ENCODE data around the gene HSPA9. TPM values are rescaled to one million over a fixed set of nuclear protein-coding genes. Genes with fewer than 3 reads are reported as not detected.
"Not testable (repeated sequence)": the region's sequence is repeated elsewhere in the genome, so short reads cannot be mapped to it uniquely, and the experiment has no call there.

HSPA9 gene
- total RNA-seq, 1 donor from 2014 or later = 307 TPM

DNA sequence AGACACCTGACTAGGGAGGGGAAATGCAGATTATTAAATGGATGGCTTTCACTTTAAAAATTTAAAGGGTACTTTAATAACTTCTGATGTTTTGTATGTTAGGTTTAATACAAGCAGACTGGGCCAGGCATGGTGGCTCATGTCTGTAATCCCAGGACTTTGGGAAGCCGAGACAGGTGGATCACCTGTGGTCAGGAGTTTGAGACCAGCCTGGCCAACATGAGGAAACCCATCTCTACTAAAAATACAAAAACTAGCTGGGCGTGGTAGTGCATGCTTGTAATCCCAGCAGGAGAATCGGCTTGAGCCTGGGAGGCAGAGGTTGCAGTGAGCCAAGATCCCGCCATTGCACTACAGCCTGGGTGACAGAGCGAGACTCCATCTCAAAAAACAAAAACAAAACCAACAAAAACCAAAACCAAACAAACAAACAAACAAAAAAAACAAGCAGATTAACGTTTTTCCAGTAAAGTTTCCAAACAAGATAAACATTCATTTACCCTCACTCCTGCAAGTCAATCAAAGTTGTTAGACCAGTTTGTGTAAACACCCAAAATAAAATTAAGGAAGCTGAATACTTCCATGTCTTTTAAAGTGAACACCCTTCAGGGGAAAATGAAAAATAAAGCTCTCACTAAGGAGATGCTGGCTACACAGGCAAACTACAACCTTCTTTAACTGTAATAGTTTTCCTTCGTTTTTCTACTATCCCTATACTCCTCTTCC, 46.3 kb downstream of the HSPA9 start:
- DNase-seq = no peak

DNA sequence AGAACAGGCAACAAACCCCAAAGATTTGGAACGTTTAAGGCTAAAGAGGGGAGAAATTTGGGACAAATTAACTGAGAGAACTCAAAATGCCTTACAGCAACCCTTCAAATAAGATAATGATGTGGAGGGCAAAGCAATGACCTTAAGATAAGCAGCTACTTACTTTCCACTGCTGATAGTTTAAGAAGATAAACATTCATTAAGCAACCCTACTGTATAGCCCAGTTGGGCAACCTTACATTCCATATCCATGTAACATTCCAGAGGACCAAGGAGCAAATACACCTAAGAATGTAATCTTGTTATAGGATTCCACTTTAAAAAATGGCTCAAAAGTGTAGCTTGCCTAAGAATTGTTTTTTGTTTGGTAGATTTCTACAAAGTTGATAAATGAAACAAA, 47.0 kb downstream of the HSPA9 start:
- no peak for DNase-seq

DNA sequence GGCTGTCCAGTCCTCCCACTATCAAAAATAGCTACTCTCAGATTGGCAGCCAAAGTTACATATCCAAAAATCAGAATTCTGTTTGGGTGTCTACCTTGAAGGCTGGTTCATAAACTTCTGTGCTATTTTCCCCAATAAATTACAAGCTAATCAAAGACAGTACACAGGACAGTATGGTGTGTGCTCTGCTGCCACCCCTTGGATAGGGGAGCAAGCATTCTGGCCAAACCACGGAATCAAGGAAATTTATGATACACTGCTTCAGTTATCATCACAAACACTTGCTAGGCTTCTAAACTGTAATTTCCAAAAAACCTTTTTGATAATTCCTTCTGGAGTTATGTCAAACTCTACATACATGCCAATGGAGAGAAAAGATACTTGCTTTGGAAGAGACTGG, 48.0 kb downstream of the HSPA9 start:
- DNase-seq = no peak

DNA sequence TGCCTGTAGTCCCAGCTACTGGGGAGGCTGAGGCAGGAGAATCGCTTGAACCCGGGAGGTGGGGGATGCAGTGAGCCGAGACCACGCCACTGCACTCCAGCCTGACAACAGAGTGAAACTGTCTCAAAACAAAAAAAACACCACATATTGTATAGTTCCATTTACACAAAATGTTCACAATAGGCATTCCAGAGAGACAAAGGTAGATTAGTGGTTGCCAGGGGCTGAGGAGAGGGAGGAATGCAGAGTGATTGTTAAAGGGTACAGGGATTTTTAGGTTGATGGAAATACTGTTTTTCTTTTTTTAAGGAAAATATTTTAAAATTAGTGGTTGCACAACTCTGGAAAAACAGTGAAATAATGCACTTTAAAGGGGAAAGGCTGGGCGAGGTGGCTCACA, 51.8 kb downstream of the HSPA9 start:
- DNase-seq = no peak

DNA sequence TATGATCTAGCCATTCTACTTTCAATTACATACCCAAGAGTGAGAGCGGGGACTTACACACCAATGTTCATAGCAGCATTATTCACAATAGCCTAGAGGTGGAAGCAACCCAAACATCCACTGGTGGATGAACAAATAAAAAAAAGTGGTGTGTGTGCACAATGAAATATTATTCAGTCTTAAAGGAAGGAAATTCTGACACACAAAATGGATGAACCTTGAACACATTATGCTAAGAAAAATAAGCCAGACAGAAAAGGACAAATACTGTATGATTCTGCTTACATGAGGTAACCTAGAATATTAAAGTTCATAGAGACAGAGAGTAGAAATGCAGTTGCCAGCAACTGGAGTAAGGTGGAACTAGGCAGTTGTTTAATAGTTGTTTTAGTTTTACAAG, 54.2 kb downstream of the HSPA9 start:
- DNase-seq = no peak

DNA sequence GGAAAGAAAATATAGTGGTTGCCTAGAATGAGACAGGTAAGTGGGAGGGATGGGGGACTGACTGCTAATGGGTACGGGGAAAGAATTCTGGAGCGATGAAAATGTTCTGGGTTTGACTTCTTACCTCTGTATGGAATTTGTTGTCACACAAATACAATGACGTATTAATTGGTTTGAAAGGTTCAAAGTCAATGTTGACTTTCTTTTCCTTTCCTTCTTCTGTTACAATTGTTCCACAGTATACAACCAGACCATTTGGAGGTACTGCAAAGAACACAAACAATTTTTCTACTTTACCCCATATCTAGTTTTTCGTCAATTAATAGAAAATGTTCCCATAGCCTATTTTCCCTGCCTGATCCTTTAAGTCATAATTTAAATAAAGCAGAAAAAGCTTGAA, 57.8 kb downstream of the HSPA9 start:
- DNase-seq = no peak

DNA sequence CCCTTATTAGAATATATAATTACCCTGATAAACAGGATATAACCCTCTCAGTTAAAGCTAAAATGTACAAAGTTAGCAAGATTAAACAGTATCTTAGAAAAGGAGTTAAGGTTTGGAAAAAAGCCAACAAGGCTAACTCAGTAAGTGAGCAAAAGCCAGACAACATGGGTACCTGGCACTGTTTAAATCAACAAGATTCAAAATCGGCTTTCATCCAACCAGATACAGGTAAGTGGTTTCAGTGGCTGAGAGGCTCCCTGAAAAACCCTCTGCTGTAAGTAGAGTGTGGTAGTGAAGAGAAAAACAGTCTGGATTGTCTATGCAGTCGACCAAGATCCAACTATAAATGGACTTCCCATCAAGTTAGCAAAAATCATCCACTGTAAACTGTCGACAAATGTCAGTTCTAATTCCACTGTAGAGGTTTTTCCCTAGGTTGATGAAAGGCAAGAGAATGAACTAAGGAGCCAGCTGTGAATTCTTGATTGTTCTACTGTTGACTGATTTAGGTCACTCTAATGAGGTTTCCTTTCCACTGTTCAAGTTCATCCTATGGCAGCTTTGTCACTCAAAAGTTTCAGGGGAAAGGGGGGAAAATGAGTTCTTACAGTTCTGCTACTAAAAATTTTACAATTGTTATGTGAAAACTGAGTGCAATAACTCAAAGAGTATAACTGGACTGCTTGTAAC, 59.5 kb downstream of the HSPA9 start:
- DNase-seq = no peak

DNA sequence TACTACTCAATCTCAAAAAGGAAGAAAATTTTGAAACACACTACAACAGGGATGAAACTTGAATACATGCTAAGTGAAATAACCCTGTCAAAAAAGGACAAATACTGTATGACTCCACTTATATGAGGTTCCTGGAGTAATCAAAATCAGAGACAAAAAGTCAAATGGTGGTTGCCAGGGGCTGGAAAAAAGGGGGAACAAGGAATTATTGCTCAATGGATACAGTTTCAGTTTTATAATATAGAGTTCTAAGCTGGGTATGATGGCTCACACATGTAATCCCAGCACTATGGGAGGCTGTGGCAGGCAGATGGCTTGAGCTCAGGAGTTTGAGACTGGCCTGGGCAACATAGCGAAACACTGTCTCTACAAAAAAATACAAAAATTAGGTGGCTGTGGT, 61.2 kb downstream of the HSPA9 start:
- DNase-seq = no peak

DNA sequence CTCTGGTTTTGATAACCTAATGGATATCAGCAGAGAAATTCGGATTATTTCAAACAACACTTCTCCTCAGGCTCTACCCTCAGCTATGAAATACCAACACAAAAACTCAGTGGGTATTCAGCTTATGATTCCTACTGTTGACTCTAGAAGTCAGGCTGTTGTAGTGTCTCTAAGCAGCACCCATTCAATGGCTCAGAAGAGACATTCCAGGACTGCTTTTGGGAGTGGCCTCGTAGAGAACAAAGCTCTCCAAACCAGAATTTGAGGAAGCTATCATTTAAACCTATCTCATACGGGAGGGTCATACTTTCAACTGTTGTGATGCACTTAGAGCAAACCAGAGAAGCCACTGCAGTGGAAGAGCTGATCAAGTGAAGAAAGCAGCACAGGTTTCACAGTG, 66.2 kb downstream of the HSPA9 start:
- DNase-seq = peak; percentile 16

DNA sequence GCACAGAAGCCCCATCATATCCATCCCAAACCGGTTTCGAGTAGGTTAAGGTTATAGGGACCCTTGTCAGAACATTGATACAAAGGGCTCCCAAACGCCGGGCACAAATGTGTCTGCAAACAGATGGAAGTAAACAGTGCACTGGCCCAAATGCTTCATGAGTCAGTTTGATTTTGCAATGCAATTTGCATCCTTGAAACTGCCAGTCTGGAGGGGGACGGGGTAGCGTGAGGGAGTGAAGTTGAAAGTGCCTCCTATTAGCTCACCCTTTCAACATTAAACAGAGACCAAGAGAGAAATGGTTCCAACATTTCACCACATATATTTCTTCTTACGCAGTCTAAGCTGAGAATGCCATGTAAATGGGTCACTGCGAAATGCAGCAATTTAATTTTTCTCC, 67.7 kb downstream of the HSPA9 start:
- not testable (repeated sequence) for DNase-seq

DNA sequence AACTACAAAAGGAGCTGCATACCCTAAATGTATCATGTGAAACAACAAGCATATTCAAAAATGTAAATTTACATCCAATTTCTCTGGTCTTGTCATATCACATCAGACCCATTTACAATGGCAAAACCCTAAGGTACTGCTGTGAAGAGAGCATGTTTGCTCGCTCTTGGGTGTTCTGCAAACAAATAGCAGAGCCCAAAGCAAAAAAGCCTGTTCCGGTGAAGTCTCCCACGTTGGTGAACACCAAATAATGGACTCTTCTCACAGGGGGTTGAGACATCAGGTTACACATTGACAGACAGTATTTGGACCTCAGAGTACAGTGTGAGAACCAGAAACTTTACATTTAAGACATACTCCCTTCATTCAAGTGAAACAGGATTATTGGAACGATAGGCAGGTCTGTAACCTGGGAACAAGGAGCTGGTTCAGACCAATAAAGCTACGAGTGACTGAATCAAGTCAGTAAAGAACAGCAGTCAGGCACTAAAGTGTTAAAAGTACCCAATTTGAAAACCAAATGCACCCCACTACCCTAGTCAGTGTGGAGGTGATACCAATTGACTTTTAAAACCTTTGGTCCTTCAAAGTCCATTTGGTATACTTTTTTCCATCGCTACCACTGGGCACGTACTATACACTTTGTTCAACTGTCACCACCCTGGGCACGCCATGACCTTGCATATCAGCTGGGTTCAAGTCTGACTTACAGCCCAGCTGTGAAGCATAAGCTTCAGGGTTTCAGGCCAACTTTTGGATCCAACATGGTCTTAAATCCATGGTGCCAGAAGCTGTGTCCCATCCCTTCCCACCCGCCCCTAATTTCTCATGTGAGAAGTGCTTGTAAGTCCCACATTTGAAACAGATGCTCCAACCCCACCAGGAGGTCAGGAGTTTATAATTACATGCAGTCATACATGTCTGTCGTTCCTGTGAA, 68.6 kb downstream of the HSPA9 start:
- no peak for DNase-seq

DNA sequence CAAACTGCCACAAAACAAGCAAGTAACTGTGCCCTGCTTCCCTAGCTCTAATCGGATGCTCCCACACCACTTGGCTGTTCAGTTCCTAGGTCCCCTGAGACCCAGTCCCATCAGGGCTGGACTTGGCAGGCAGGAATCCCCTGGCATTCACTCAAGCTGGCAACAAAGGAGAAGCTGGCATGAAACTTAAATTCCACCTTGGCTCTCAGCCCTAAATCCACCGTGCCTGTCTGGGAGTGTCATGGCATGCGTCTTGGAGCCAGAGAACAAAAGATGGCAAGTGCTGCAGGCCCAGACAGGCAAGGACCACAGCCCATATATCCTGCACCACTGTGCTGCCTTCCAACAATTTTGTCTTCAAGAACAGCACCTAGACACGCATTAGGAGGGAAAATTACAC, 70.4 kb downstream of the HSPA9 start:
- peak; percentile 72 for DNase-seq

Small RNA genes within 50 kb of the gene (small RNA-seq; reads per million reads assigned to genes)
- gene RF00154 (ENCODE audit: low replicate concordance) (15.9 reads per million, percentile 94 among the genes with 10 or more reads in this experiment), gene RF01210 (ENCODE audit: low replicate concordance) (not detected), gene SNORD63 (ENCODE audit: low replicate concordance) (235 reads per million, percentile 98 among the genes with 10 or more reads in this experiment)

Other genes with a start within 250 kb of the HSPA9 start
- gene CDC25C, start 243.6 kb downstream of the HSPA9 start, total RNA-seq = 4.4 TPM
- 27.8 TPM for gene FAM53C, start 237.1 kb downstream of the HSPA9 start, total RNA-seq
- 80.2 TPM for gene KDM3B, start 222.7 kb downstream of the HSPA9 start, total RNA-seq
- gene REEP2, start 136.3 kb downstream of the HSPA9 start, total RNA-seq = 4.1 TPM
- gene EGR1, start 109.9 kb downstream of the HSPA9 start, total RNA-seq = 11.1 TPM
- 57.7 TPM for gene ETF1, start 32.2 kb downstream of the HSPA9 start, total RNA-seq
- 416 TPM for gene CTNNA1, start 178.0 kb upstream of the HSPA9 start, total RNA-seq

Measured in tongue (tissue), 3 donors.